Measurements from ENCODE around the gene RPS6KA5. TPM values are rescaled to one million over a fixed set of nuclear protein-coding genes. Genes with fewer than 3 reads are reported as not detected.

The RPS6KA5 gene
- total RNA-seq, 1 donor from 2014 or later, result 4.4 TPM

DNA sequence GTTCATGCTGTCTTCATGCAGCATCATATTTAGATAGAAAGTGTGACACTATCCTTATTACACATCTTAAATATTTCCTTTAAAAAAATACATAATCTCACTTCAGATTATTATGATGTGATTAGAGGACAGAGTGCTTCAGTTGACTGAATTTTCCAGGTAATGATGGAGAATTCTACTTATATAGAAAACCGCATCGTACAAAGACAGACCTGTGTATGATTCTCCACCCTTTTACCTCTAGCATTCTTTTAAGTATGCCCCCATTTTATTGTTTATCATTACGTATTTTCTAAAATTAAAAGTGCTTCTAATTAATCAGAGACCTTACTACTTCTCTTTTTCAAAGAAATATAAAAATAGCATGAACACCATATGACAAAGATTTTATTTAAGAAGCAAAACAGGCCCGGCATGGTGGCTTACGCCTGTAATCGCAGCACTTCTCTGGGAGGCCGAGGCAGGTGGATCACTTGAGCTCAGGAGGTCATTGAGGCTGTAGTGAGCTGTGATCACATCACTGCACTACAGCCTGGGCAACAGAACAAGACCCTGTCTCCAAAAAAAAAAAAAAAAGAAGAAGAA lies 13.9 kb downstream of the RPS6KA5 start:
- H3K4me1 Mint-ChIP-seq (ENCODE audit: low read depth), result no peaks in the 10 kb centered on the region
- H3K27ac Mint-ChIP-seq, result no peak overlapping the region
- no peaks in the 10 kb centered on the region for H3K36me3 Mint-ChIP-seq (ENCODE audit: insufficient read depth)
- TF ChIP-seq, protein P1, sequence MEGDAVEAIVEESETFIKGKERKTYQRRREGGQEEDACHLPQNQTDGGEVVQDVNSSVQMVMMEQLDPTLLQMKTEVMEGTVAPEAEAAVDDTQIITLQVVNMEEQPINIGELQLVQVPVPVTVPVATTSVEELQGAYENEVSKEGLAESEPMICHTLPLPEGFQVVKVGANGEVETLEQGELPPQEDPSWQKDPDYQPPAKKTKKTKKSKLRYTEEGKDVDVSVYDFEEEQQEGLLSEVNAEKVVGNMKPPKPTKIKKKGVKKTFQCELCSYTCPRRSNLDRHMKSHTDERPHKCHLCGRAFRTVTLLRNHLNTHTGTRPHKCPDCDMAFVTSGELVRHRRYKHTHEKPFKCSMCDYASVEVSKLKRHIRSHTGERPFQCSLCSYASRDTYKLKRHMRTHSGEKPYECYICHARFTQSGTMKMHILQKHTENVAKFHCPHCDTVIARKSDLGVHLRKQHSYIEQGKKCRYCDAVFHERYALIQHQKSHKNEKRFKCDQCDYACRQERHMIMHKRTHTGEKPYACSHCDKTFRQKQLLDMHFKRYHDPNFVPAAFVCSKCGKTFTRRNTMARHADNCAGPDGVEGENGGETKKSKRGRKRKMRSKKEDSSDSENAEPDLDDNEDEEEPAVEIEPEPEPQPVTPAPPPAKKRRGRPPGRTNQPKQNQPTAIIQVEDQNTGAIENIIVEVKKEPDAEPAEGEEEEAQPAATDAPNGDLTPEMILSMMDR (IDR thresholded peaks at IDR 0.05; ENCODE audit: unreplicated experiment), result no peak
- no peaks in the 10 kb centered on the region for H3K27me3 Mint-ChIP-seq
- no peaks in the 10 kb centered on the region for H3K9me3 Mint-ChIP-seq (ENCODE audit: low read depth)
- no peak overlapping the region for H3K4me3 Mint-ChIP-seq (ENCODE audit: low read depth)
- DNase-seq (ENCODE audit: low spot score, unreplicated experiment), result no peak

DNA sequence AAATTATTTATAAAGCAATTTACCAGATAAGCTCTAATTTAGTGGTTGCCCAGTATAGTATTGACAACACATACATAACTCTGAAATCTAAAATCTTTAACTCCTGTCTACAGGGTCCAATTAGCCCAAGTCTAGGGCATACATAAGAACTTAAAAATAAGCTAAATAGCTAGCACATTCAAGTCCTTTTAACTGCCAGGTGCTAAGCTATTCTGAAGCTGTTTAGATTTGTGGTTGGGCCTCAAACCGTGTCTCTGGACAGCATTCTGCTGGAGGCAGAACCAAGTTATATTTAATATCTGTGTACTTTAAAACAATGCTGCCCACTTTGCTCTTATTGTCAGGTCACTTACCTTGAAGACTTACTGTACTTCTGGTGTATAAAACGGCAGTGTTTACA lies 19.0 kb downstream of the RPS6KA5 start:
- Mint-ChIP-seq H3K4me3 (ENCODE audit: low read depth) (no peak overlapping the region), H3K4me1 (ENCODE audit: low read depth) (no peaks in the 10 kb centered on the region), H3K9me3 (ENCODE audit: low read depth) (no peaks in the 10 kb centered on the region), H3K27me3 (no peaks in the 10 kb centered on the region), H3K36me3 (ENCODE audit: insufficient read depth) (no peaks in the 10 kb centered on the region), H3K27ac (no peak overlapping the region)
- no peak for DNase-seq (ENCODE audit: low spot score, unreplicated experiment)
- TF ChIP-seq, protein P1 (IDR thresholded peaks at IDR 0.05; ENCODE audit: unreplicated experiment), result no peak

DNA sequence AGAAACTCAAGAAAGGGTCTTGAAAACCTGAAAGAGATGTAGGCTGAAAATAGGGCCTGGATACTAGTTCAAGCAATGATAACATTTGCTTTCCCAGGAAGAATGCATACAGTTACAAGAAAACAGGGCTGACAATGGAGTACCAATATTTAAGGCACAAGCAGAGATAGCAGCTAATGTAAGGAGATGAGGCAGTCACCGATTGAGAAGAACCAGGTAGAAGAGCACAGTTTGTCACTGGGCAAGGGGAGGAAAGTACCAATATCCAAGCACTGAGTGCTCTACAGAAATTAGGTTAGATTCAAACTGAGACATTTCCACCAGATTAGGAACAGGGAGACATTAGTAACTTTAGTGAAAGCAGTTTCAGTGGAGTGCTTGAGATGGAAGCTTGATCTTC lies 19.9 kb downstream of the RPS6KA5 start:
- Mint-ChIP-seq H3K9me3 (ENCODE audit: low read depth) (no peaks in the 10 kb centered on the region), H3K36me3 (ENCODE audit: insufficient read depth) (no peaks in the 10 kb centered on the region), H3K27ac (no peak overlapping the region), H3K27me3 (no peaks in the 10 kb centered on the region), H3K4me1 (ENCODE audit: low read depth) (no peaks in the 10 kb centered on the region), H3K4me3 (ENCODE audit: low read depth) (no peak overlapping the region)
- no peak for DNase-seq (ENCODE audit: low spot score, unreplicated experiment)
- TF ChIP-seq, protein P1 (IDR thresholded peaks at IDR 0.05; ENCODE audit: unreplicated experiment), result no peak

DNA sequence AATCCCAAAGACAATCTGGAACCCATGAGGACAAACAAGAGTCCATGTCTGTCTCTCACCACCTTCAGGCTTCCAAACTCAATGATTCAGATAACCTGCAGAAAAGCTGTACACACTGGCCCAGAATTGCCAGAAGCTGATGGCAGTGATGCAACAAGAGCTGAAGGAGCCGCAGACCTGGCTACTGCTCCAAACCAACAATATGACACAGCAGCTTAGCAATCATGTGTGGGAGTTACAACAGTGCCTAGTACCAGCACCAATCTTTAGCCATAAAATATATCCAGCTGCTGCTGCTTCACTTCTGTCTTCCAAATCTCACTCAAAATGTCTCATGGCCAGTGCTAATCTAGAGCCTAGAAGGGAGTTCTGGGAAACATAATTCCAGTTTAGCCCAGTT lies 22.0 kb downstream of the RPS6KA5 start:
- Mint-ChIP-seq H3K27ac (no peak overlapping the region), H3K4me3 (ENCODE audit: low read depth) (no peak overlapping the region), H3K9me3 (ENCODE audit: low read depth) (no peaks in the 10 kb centered on the region), H3K36me3 (ENCODE audit: insufficient read depth) (no peaks in the 10 kb centered on the region), H3K4me1 (ENCODE audit: low read depth) (no peaks in the 10 kb centered on the region), H3K27me3 (no peaks in the 10 kb centered on the region)
- TF ChIP-seq, protein P1 (IDR thresholded peaks at IDR 0.05; ENCODE audit: unreplicated experiment), result no peak
- no peak for DNase-seq (ENCODE audit: low spot score, unreplicated experiment)

DNA sequence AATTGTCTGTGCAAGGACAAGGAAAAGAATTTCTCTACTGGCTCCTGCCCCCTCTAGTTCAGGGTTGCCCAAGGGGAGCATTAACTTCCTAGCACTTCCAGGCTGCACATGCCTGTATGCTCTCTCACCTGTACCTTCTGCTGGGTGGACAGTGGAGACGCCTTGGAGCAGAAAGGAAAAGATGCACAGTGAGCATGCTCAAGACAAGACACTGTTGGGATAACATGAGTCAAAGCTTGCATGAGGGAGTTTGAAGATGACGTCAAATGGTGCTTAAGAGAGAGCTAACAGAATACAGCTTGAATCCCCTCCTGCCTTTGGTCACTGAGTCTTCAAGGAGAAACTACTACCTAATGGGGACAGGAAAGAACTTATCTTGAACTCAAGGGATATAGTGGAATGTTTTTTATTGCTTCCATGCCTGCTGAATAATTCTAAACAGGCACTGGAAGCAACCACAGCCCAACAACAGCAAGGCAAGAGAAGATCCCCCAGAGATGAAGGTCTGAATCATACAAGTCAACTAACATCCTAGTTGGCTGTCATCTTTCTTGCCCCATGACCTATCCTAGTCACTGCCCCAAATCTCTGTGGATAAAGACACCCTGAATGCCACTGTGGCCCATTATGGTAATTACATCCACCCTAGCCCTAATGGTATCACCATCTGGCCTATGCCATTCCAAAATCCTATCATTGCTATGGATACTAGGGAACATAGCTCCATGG lies 23.5 kb downstream of the RPS6KA5 start:
- DNase-seq (ENCODE audit: low spot score, unreplicated experiment), result no peak
- Mint-ChIP-seq H3K27me3 (no peaks in the 10 kb centered on the region), H3K4me3 (ENCODE audit: low read depth) (no peak overlapping the region), H3K4me1 (ENCODE audit: low read depth) (no peaks in the 10 kb centered on the region), H3K9me3 (ENCODE audit: low read depth) (no peaks in the 10 kb centered on the region), H3K36me3 (ENCODE audit: insufficient read depth) (no peaks in the 10 kb centered on the region), H3K27ac (no peak overlapping the region)
- TF ChIP-seq, protein P1 (IDR thresholded peaks at IDR 0.05; ENCODE audit: unreplicated experiment), result no peak
